B cell (primary cell): ENCODE results near the gene BCL6B. TPM values are rescaled to one million over a fixed set of nuclear protein-coding genes. Genes with fewer than 3 reads are reported as not detected.

Experiments used
- ATAC-seq: fragments of 200-7000 bp; cut with Tn5 transposase; one replicate; pipeline ENCODE4 v1.10.0; 2021; ENCODE audit warnings: low read depth, mild to moderate bottlenecking, moderate number of reproducible peaks, moderate library complexity
- CTCF ChIA-PET: fragments of 350-600 bp; sonication (Branson Sonifier 250); formaldehyde crosslinking; loops from one replicate; lab custom pipeline; 2021; ENCODE audit warnings: antibody characterized with exemption, inconsistent platforms; lab: Charles Lee
- POLR2A ChIA-PET: fragments of 350-600 bp; sonication (Branson Sonifier 250); formaldehyde crosslinking; loops from one replicate; lab custom pipeline; 2021; ENCODE audit warnings: antibody characterized with exemption; lab: Charles Lee
- DNase-seq: peaks from one replicate; pipeline ENCODE4 v3.0.0; 2013
- H2AFZ ChIP-seq: 2 replicates; pipeline ENCODE4 v1.6.1; 2012; ENCODE audit warnings: mild to moderate bottlenecking, low read depth, low read length; ENCODE audit not compliant: insufficient read depth, poor library complexity, severe bottlenecking
- H3K27ac ChIP-seq, 2 donors: 1 replicate in 1 of 2; 2 replicates in 1 of 2; pipeline ENCODE4 v1.5.1; 2012 to 2013; ENCODE audit warnings: low read length in 2 of 2, mild to moderate bottlenecking in 2 of 2, moderate library complexity in 1 of 2
- H3K27me3 ChIP-seq, 4 experiments: fragments of 200-600 bp in 1 of 4; sonication (generic) in 1 of 4; replicated peaks in 1 of 4; 1 replicate in 2 of 4; 2 replicates in 2 of 4; pipeline versions ENCODE4 v1.6.1 to v1.7.0; 2013 to 2016; ENCODE audit warnings: low read length in 3 of 4, mild to moderate bottlenecking in 2 of 4, mixed read lengths in 1 of 4, moderate library complexity in 1 of 4; ENCODE audit not compliant: insufficient read depth in 4 of 4, control insufficient read depth in 3 of 4; ENCODE audit errors: control extremely low read depth in 1 of 4
- H3K36me3 ChIP-seq, 2 experiments: replicated peaks in 1 of 2; 1 replicate in 1 of 2; 2 replicates in 1 of 2; pipeline versions ENCODE4 v1.6.1 to v1.7.1; 2013; ENCODE audit warnings: low read length in 1 of 2; ENCODE audit not compliant: insufficient read depth in 2 of 2, control insufficient read depth in 1 of 2; ENCODE audit errors: control extremely low read depth in 1 of 2, extremely low read depth in 1 of 2
- H3K4me1 ChIP-seq, 2 donors: fragments of 200-600 bp in 1 of 2; sonication (generic) in 1 of 2; 1 replicate in 1 of 2; 2 replicates in 1 of 2; pipeline versions ENCODE4 v1.5.1 to v1.6.1; 2013 to 2017; ENCODE audit warnings: low read length in 2 of 2; ENCODE audit not compliant: control insufficient read depth in 2 of 2, insufficient read depth in 2 of 2
- H3K4me2 ChIP-seq: replicated peaks from 2 replicates; pipeline ENCODE3; 2012; ENCODE audit warnings: mild to moderate bottlenecking, low read depth, low read length; ENCODE audit not compliant: poor library complexity, severe bottlenecking
- H3K4me3 ChIP-seq, 5 experiments: fragments of 200-600 bp in 1 of 5; sonication (generic) in 1 of 5; 1 replicate in 3 of 5; 2 replicates in 2 of 5; pipeline versions ENCODE4 v1.5.1 to v1.7.0; 2011 to 2016; ENCODE audit warnings: low read length in 4 of 5, mild to moderate bottlenecking in 4 of 5, low read depth in 2 of 5, control low read depth in 1 of 5, moderate library complexity in 1 of 5; ENCODE audit not compliant: insufficient read depth in 1 of 5; ENCODE audit errors: control extremely low read depth in 1 of 5, extremely low read depth in 1 of 5
- H3K79me2 ChIP-seq: fragments of 200-600 bp; sonication (generic); one replicate; pipeline ENCODE4 v1.6.0; 2016; ENCODE audit warnings: low read length; ENCODE audit not compliant: control insufficient read depth, insufficient read depth
- H3K9ac ChIP-seq: fragments of 200-600 bp; sonication (generic); 2 replicates; pipeline ENCODE4 v1.6.1; 2017; ENCODE audit warnings: mild to moderate bottlenecking, low read length, moderate library complexity
- H3K9me3 ChIP-seq, 3 donors: one replicate each; pipeline versions ENCODE4 v1.6.1 to v1.7.1; 2013; ENCODE audit warnings: low read length in 2 of 3; ENCODE audit not compliant: control insufficient read depth in 2 of 3, insufficient read depth in 1 of 3; ENCODE audit errors: control extremely low read depth in 1 of 3
- H4K20me1 ChIP-seq: 2 replicates; pipeline ENCODE4 v1.6.0; 2012; ENCODE audit warnings: mild to moderate bottlenecking, low read length; ENCODE audit not compliant: insufficient read depth, control insufficient read depth, poor library complexity, severe bottlenecking
- H3K27ac Mint-ChIP-seq: one replicate; pipeline ENCODE4 v1.8.0; 2021; ENCODE audit warnings: mixed read lengths
- H3K27me3 Mint-ChIP-seq: one replicate; pipeline ENCODE4 v1.8.0; 2021; ENCODE audit warnings: mixed read lengths
- H3K4me1 Mint-ChIP-seq: one replicate; pipeline ENCODE4 v1.8.0; 2021; ENCODE audit warnings: mixed read lengths
- H3K4me3 Mint-ChIP-seq: one replicate; pipeline ENCODE4 v1.8.0; 2021; ENCODE audit warnings: mixed read lengths
- H3K9me3 Mint-ChIP-seq: one replicate; pipeline ENCODE4 v1.8.0; 2022; ENCODE audit warnings: mixed read lengths; ENCODE audit not compliant: insufficient read depth
- EZH2 ChIP-seq: IDR thresholded peaks from 2 replicates; pipeline ENCODE4 v1.6.1; 2012; ENCODE audit warnings: borderline replicate concordance, low read depth, mild to moderate bottlenecking, moderate library complexity, low read length; ENCODE audit not compliant: insufficient read depth, poor library complexity, severe bottlenecking
- WGBS: methylation state at CpG from one replicate; pipeline ENCODE4 v1.1.5; 2013; ENCODE audit warnings: missing lambda C conversion rate; ENCODE audit not compliant: insufficient coverage; 5-methylcytosine and 5-hydroxymethylcytosine counted together
- intact Hi-C: fragments of 100-400 bp; cut with micrococcal nuclease; formaldehyde crosslinking; loops from one replicate; pipeline ENCODE4 v1.10.0; 2022
- polyA plus RNA-seq: library from polyadenylated mRNA; depleted of rRNA; stranded (reverse); fragments of >200 nt; gene quantifications from 2 replicates; pipeline ENCODE4 v1.2.3, GENCODE V29; 2012
- total RNA-seq, 2 donors: library from RNA; stranded (reverse); fragments of 120-200 nt in 1 of 2; gene quantifications; 1 replicate in 1 of 2; 2 replicates in 1 of 2; pipeline versions ENCODE4 v1.2.3 to v1.2.4, GENCODE V29; 2013 to 2022
- TF ChIP-seq, protein P1 (sequence below): fragments of 200-600 bp; IDR thresholded peaks from one replicate; pipeline ENCODE4 v1.8.0; 2022; ENCODE audit warnings: antibody characterized with exemption, mild to moderate bottlenecking

BCL6B gene
- total and polyA plus RNA-seq, 2 donors (not counting 1 experiment from before 2014, with no cell fraction given): 0.25 to 0.34 TPM

- POLR2A ChIA-PET: interaction anchor here (1.0 to 2.0 kb wide), 4 partner anchors 9 to 110 kb away, joined by 3 to 13 read pairs (median 8); partner anchors contain the start of genes RNASEK, SLC16A11 and SLC16A13
- CTCF ChIA-PET: interaction anchor here (0.6 to 7.2 kb wide), 18 partner anchors 9 to 178 kb away, joined by 3 to 84 read pairs (median 8); partner anchors contain the start of genes RNASEK, SLC16A11 and SLC16A13
- Histone ChIP-seq H4K20me1 (no peaks in the 10 kb centered on the region), H3K79me2 (peaks cover 10% of the 10 kb centered on the region), H3K4me2 (peak overlapping the region; percentile 83), H3K27me3 (no peaks in the 10 kb centered on the region), H3K9ac (no peak overlapping the region), H3K9me3 (peaks cover 0 to 17% (median 0%) of the 10 kb centered on the region in 3 donors), H3K4me1 (peaks cover 24 to 34% of the 10 kb centered on the region in 2 donors), H2AFZ (no peak overlapping the region), H3K4me3 (peak overlapping the region in 1 of 5 experiments; percentile 71), H3K36me3 (peaks cover 0 to 13% of the 10 kb centered on the region in 2 experiments), H3K27ac (no peak overlapping the region)
- Mint-ChIP-seq H3K27ac (peak overlapping the region; percentile 57), H3K27me3 (no peaks in the 10 kb centered on the region), H3K4me1 (peaks cover 32% of the 10 kb centered on the region), H3K4me3 (peak overlapping the region; percentile 82), H3K9me3 (no peaks in the 10 kb centered on the region)
- 83% methylated on average over 11 of the region's 11 CpGs for WGBS
- DNase-seq (no peak), ATAC-seq (no peak)
- TF ChIP-seq, protein P1, sequence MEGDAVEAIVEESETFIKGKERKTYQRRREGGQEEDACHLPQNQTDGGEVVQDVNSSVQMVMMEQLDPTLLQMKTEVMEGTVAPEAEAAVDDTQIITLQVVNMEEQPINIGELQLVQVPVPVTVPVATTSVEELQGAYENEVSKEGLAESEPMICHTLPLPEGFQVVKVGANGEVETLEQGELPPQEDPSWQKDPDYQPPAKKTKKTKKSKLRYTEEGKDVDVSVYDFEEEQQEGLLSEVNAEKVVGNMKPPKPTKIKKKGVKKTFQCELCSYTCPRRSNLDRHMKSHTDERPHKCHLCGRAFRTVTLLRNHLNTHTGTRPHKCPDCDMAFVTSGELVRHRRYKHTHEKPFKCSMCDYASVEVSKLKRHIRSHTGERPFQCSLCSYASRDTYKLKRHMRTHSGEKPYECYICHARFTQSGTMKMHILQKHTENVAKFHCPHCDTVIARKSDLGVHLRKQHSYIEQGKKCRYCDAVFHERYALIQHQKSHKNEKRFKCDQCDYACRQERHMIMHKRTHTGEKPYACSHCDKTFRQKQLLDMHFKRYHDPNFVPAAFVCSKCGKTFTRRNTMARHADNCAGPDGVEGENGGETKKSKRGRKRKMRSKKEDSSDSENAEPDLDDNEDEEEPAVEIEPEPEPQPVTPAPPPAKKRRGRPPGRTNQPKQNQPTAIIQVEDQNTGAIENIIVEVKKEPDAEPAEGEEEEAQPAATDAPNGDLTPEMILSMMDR: no peak
- TF ChIP-seq EZH2: no peak
- intact Hi-C loops: no loop called here
Observed at GRCh38 chr17:7020894-7021664, 1.8 kb upstream of the BCL6B start.
